ENCODE results near the gene VAT1L. TPM values are rescaled to one million over a fixed set of nuclear protein-coding genes. Genes with fewer than 3 reads are reported as not detected.

VAT1L gene
- total and polyA plus RNA-seq, 2 donors (not counting 3 experiments of a cell fraction or from before 2014, with no cell fraction given), result 0.46 to 1.5 TPM

- no TSS peak for BruUV-seq (replicated peaks)
- Histone ChIP-seq H3K9ac (replicated peaks; ENCODE audit: extremely low read depth, insufficient read depth, low read length) (no peak overlapping the region), H3K4me3 (replicated peaks in 1 of 3; ENCODE audit: insufficient read depth in 1 of 3, low read depth in 1 of 3, low read length in 3 of 3) (no peak overlapping the region), H3K79me2 (ENCODE audit: control insufficient read depth, insufficient read depth, low read length) (no peaks in the 10 kb centered on the region), H4K20me1 (replicated peaks; ENCODE audit: control insufficient read depth, extremely low read depth, insufficient read depth, low read length) (no peaks in the 10 kb centered on the region), H3K9me1 (replicated peaks; ENCODE audit: control insufficient read depth, extremely low read depth, insufficient read depth, low read length) (no peaks in the 10 kb centered on the region), H2AFZ (ENCODE audit: low read depth, low read length) (no peak overlapping the region), H3K9me3 (replicated peaks; ENCODE audit: control insufficient read depth, insufficient read depth, low read length) (no peaks in the 10 kb centered on the region), H3K4me1 (ENCODE audit: control insufficient read depth, extremely low read depth, insufficient read depth, low read length) (no peaks in the 10 kb centered on the region), H3K27me3 (ENCODE audit: control insufficient read depth in 2 of 2, insufficient read depth in 2 of 2, low read length in 2 of 2) (no peaks in the 10 kb centered on the region), H3K4me2 (ENCODE audit: insufficient read depth, low read length) (no peak overlapping the region), H3K27ac (ENCODE audit: insufficient read depth, low read depth, low read length) (no peak overlapping the region), H3K36me3 (ENCODE audit: control insufficient read depth in 2 of 2, extremely low read depth in 1 of 2, insufficient read depth in 2 of 2, low read length in 2 of 2) (no peaks in the 10 kb centered on the region)
- DNase-seq (ENCODE audit: low read depth, low spot score), result no peak
- intact Hi-C loops (cut with micrococcal nuclease) (no loop called here), dilution Hi-C loops (cut with MboI; ENCODE audit: extremely low pct_ligation_motif_present, low sequenced_read_pairs) (no loop called here)
- FAIRE-seq, result no peak
- POLR2A ChIA-PET, result no interaction called here
- CTCF ChIA-PET, result interaction anchor here (0.9 kb wide), 1 partner anchor 290 kb away, joined by 3 read pairs; no protein-coding TSS in a partner anchor
- TF ChIP-seq GATA2 (IDR thresholded peaks at IDR 0.05; ENCODE audit: insufficient read depth, insufficient read length, low read depth, low read length), result no peak
- TF ChIP-seq EZH2 (IDR thresholded peaks at IDR 0.05; ENCODE audit: borderline replicate concordance, low read depth, low read length, severe bottlenecking), result no peak
- TF ChIP-seq MAX (IDR thresholded peaks at IDR 0.05; ENCODE audit: insufficient read depth, insufficient read length), result no peak
- TF ChIP-seq POLR2A (IDR thresholded peaks at IDR 0.05; ENCODE audit: low read depth, low read length), result no peak
- TF ChIP-seq JUN (IDR thresholded peaks at IDR 0.05; ENCODE audit: borderline replicate concordance, insufficient read depth, insufficient read length, low read depth), result no peak
- no peak for TF ChIP-seq FOS (IDR thresholded peaks at IDR 0.05; ENCODE audit: borderline replicate concordance, insufficient read depth, low read length)
- TF ChIP-seq POLR2AphosphoS5 (IDR thresholded peaks at IDR 0.05; ENCODE audit: insufficient read depth, low read depth, low read length), result no peak
- no peak for TF ChIP-seq MYC (IDR thresholded peaks at IDR 0.05; ENCODE audit: low read depth, low read length)
- TF ChIP-seq CTCF (IDR thresholded peaks at IDR 0.05; ENCODE audit: extremely low read depth in 1 of 2, insufficient read depth in 1 of 2, low read depth in 1 of 2, low read length in 2 of 2), result no peak
These were observed 175.1 kb downstream of the VAT1L start for GRCh38 chr16:77963185-77964044.
